Nephron progenitor cell (in vitro differentiated cells): Measurements from ENCODE around the gene SMAD1.
A peak's percentile ranks its signal among the peaks of the same experiment; 100 is the strongest.

Source experiments
- DNase-seq: peaks from one replicate; pipeline ENCODE4 v3.0.0; 2021
- H3K27ac Mint-ChIP-seq: 2 replicates; pipeline ENCODE4 v1.8.0; 2021; ENCODE audit warnings: mild to moderate bottlenecking, moderate library complexity, mixed read lengths
- H3K27me3 Mint-ChIP-seq: 2 replicates; pipeline ENCODE4 v1.8.0; 2021; ENCODE audit warnings: mild to moderate bottlenecking, low read depth, mixed read lengths; ENCODE audit not compliant: poor library complexity
- H3K36me3 Mint-ChIP-seq: 2 replicates; pipeline ENCODE4 v1.8.0; 2021; ENCODE audit warnings: low read depth, mixed read lengths
- H3K4me1 Mint-ChIP-seq: 2 replicates; pipeline ENCODE4 v1.8.0; 2021; ENCODE audit warnings: mixed read lengths
- H3K4me3 Mint-ChIP-seq: 2 replicates; pipeline ENCODE4 v1.8.0; 2021; ENCODE audit warnings: mild to moderate bottlenecking, moderate library complexity, mixed read lengths
- H3K9me3 Mint-ChIP-seq: 2 replicates; pipeline ENCODE4 v1.8.0; 2021; ENCODE audit warnings: mild to moderate bottlenecking, moderate library complexity, mixed read lengths
- TF ChIP-seq, protein P1 (sequence below): fragments of 200-600 bp; sonication (generic); IDR thresholded peaks from 2 replicates; pipeline ENCODE4 v1.5.0; 2021; ENCODE audit warnings: antibody characterized with exemption

Gene SMAD1

DNA sequence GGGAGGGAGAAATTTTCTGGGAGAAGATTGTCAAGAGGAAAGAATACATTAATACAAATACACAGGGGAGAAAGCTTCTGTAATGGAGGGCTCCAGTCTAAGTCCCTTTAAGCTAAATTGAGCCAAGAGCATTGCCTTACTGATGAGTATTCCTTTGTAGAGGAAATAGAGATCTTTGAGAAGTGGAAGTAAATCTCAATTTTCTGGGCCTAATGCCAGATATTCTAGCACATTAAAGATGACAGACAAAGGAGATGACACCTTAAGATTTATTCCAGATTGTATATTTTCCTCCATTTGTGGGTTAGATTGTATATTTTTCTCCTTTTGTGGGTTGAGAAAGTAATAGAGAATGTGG, 28.5 kb upstream of the SMAD1 start:
- Mint-ChIP-seq H3K36me3 (no peaks in the 10 kb centered on the region), H3K4me3 (no peak overlapping the region), H3K27me3 (no peaks in the 10 kb centered on the region), H3K27ac (no peak overlapping the region), H3K9me3 (peaks cover 26% of the 10 kb centered on the region), H3K4me1 (no peaks in the 10 kb centered on the region)
- TF ChIP-seq, protein P1, sequence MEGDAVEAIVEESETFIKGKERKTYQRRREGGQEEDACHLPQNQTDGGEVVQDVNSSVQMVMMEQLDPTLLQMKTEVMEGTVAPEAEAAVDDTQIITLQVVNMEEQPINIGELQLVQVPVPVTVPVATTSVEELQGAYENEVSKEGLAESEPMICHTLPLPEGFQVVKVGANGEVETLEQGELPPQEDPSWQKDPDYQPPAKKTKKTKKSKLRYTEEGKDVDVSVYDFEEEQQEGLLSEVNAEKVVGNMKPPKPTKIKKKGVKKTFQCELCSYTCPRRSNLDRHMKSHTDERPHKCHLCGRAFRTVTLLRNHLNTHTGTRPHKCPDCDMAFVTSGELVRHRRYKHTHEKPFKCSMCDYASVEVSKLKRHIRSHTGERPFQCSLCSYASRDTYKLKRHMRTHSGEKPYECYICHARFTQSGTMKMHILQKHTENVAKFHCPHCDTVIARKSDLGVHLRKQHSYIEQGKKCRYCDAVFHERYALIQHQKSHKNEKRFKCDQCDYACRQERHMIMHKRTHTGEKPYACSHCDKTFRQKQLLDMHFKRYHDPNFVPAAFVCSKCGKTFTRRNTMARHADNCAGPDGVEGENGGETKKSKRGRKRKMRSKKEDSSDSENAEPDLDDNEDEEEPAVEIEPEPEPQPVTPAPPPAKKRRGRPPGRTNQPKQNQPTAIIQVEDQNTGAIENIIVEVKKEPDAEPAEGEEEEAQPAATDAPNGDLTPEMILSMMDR: no peak
- DNase-seq: no peak

- H3K4me3 Mint-ChIP-seq: no peak overlapping the region
- peaks cover 47% of the 10 kb centered on the region for H3K36me3 Mint-ChIP-seq
- no peaks in the 10 kb centered on the region for H3K4me1 Mint-ChIP-seq
- H3K27me3 Mint-ChIP-seq: peaks cover 3% of the 10 kb centered on the region
- H3K27ac Mint-ChIP-seq: no peak overlapping the region
- DNase-seq: no peak
- H3K9me3 Mint-ChIP-seq: peaks cover 40% of the 10 kb centered on the region
- TF ChIP-seq, protein P1: no peak
These were observed 8.4 kb upstream of the SMAD1 start for GRCh38 chr4:145473203-145473602.

DNA sequence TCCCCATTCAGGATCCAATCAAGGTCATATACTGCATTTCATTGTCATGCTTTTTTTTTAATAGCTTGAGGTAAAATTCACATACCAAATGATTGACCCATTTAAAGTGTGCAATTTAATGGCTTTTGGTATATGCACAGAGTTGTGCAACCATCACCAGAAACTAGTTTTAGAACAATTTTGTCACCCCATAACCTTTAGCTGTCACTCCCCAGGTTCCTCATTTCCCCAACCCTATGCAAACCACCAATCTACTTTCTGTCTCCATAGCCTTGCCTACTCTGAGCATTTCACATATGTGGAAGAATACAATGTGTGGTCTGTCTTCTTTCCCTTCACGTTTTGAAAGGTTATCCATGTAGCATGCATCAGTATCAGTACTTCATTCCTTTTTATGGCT, 1.4 kb upstream of the SMAD1 start:
- TF ChIP-seq, protein P1: no peak
- Mint-ChIP-seq H3K27ac (peak overlapping the region; percentile 20), H3K4me1 (peaks cover 16% of the 10 kb centered on the region), H3K4me3 (peak overlapping the region; percentile 90), H3K36me3 (peaks cover 32% of the 10 kb centered on the region), H3K27me3 (no peaks in the 10 kb centered on the region), H3K9me3 (peaks cover 20% of the 10 kb centered on the region)
- no peak for DNase-seq

- peaks cover 28% of the 10 kb centered on the region for H3K4me1 Mint-ChIP-seq
- TF ChIP-seq, protein P1: no peak
- no peak overlapping the region for H3K27ac Mint-ChIP-seq
- peak overlapping the region; percentile 90 for H3K4me3 Mint-ChIP-seq
- DNase-seq: no peak
- no peaks in the 10 kb centered on the region for H3K27me3 Mint-ChIP-seq
- peaks cover 24% of the 10 kb centered on the region for H3K36me3 Mint-ChIP-seq
- peaks cover 16% of the 10 kb centered on the region for H3K9me3 Mint-ChIP-seq
These were observed 222 bp downstream of the SMAD1 start for GRCh38 chr4:145481942-145482208.

GRCh38 chr4:145482209-145483037, 770 bp downstream of the SMAD1 start:
- Mint-ChIP-seq H3K36me3 (peaks cover 21% of the 10 kb centered on the region), H3K27ac (no peak overlapping the region), H3K4me1 (peaks cover 34% of the 10 kb centered on the region), H3K27me3 (no peaks in the 10 kb centered on the region), H3K4me3 (no peak overlapping the region), H3K9me3 (peaks cover 16% of the 10 kb centered on the region)
- TF ChIP-seq, protein P1: no peak
- DNase-seq: peak; percentile 64

DNA sequence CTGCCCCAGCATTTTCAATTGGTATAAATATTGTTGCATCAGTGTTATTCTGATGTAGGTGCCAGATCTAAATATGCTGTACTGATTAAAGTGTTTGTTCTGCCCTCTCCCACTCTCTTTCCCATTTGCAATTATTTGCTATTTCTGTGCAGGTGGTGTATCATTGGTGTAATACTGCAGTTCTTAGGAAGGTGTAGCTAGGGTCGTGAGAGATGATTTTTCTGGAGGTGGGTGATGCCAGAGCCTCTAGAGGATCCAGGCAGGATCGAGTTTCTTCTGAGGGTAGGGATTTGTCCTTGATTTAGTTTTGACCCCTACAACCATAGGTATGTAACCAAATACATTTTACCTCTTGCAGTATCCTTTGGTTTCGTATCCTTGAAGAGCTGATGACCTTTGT, 1.9 kb downstream of the SMAD1 start:
- H3K36me3 Mint-ChIP-seq: peaks cover 14% of the 10 kb centered on the region
- peaks cover 14% of the 10 kb centered on the region for H3K9me3 Mint-ChIP-seq
- no peaks in the 10 kb centered on the region for H3K27me3 Mint-ChIP-seq
- no peak overlapping the region for H3K27ac Mint-ChIP-seq
- DNase-seq: no peak
- no peak overlapping the region for H3K4me3 Mint-ChIP-seq
- TF ChIP-seq, protein P1: no peak
- H3K4me1 Mint-ChIP-seq: peaks cover 35% of the 10 kb centered on the region
